Karpas-422 (cell line): ENCODE data around the gene IL18RAP. TPM values are rescaled to one million over a fixed set of nuclear protein-coding genes. Genes with fewer than 3 reads are reported as not detected.

Source experiments
- DNase-seq: peaks from one replicate; pipeline ENCODE4 v3.0.0-alpha.2; 2015
- H2AFZ ChIP-seq: fragments of 200-600 bp; sonication (generic); 2 replicates; pipeline ENCODE4 v1.6.1; 2014; ENCODE audit warnings: antibody characterized with exemption, low read length, mixed read lengths
- H3K27ac ChIP-seq: fragments of 200-600 bp; sonication (generic); 2 replicates; pipeline ENCODE4 v1.5.1; 2014; ENCODE audit warnings: mild to moderate bottlenecking, low read length, moderate library complexity
- H3K27me3 ChIP-seq: fragments of 200-600 bp; sonication (generic); 2 replicates; pipeline ENCODE4 v1.6.1; 2014; ENCODE audit warnings: low read length, mixed read lengths
- H3K36me3 ChIP-seq: fragments of 200-600 bp; sonication (generic); 2 replicates; pipeline ENCODE4 v1.6.1; 2014; ENCODE audit warnings: low read length, mixed read lengths; ENCODE audit not compliant: insufficient read depth
- H3K4me1 ChIP-seq: fragments of 200-600 bp; sonication (generic); 2 replicates; pipeline ENCODE4 v1.6.1; 2014; ENCODE audit warnings: mild to moderate bottlenecking, low read length, mixed read lengths
- H3K4me2 ChIP-seq: fragments of 200-600 bp; sonication (generic); 2 replicates; pipeline ENCODE4 v1.6.1; 2014; ENCODE audit warnings: low read length, low read depth, mild to moderate bottlenecking; ENCODE audit not compliant: poor library complexity, severe bottlenecking
- H3K4me3 ChIP-seq: fragments of 200-600 bp; sonication (generic); 2 replicates; pipeline ENCODE4 v1.5.1; 2014; ENCODE audit warnings: mild to moderate bottlenecking, antibody characterized with exemption, low read length, mixed read lengths
- H3K79me2 ChIP-seq: fragments of 200-600 bp; sonication (generic); 2 replicates; pipeline ENCODE4 v1.6.1; 2014; ENCODE audit warnings: mild to moderate bottlenecking, low read length, mixed read lengths
- H3K9ac ChIP-seq: fragments of 200-600 bp; sonication (generic); 2 replicates; pipeline ENCODE4 v1.6.0; 2014; ENCODE audit warnings: low read length
- H3K9me2 ChIP-seq: fragments of 200-600 bp; sonication (generic), shearing (Covaris generic); replicated peaks from 2 replicates; pipeline ENCODE4 v1.6.0; 2014; ENCODE audit warnings: mild to moderate bottlenecking, low read length, moderate library complexity; ENCODE audit not compliant: insufficient read depth
- H3K9me3 ChIP-seq: fragments of 300-700, 200-600 bp; sonication (generic); 2 replicates; pipeline ENCODE4 v1.6.1; 2014; ENCODE audit warnings: low read length, mixed read lengths
- H4K20me1 ChIP-seq: fragments of 200-600 bp; sonication (generic); 2 replicates; pipeline ENCODE4 v1.6.1; 2014; ENCODE audit warnings: mild to moderate bottlenecking, antibody characterized with exemption, low read length, low read depth; ENCODE audit not compliant: insufficient read depth
- total RNA-seq: library from RNA; depleted of rRNA; stranded (reverse); fragments of >200 nt; shearing (Covaris generic); gene quantifications from 2 replicates; pipeline ENCODE4 v1.2.3, GENCODE V29; 2014; ENCODE audit warnings: low replicate concordance

The IL18RAP gene
- total RNA-seq, 1 experiment from 2014 or later, result 4.4 TPM

DNA sequence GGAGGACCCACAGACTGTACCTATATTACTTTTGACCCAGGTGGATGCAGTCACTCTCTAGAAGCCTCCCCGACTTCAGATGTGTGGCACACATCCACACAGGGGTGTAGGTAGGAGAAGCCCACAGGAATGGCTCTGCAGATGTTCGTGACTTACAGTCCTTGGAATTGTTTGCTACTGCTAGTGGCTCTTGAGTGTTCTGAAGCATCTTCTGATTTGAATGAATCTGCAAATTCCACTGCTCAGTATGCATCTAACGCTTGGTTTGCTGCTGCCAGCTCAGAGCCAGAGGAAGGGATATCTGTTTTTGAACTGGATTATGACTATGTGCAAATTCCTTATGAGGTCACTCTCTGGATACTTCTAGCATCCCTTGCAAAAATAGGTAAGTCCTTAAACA lies 50.7 kb downstream of the IL18RAP start:
- no peaks in the 10 kb centered on the region for H3K9me3 ChIP-seq
- no peaks in the 10 kb centered on the region for H3K79me2 ChIP-seq
- H3K9me2 ChIP-seq, result no peaks in the 10 kb centered on the region
- no peak overlapping the region for H3K27ac ChIP-seq
- H3K27me3 ChIP-seq, result no peaks in the 10 kb centered on the region
- H3K4me3 ChIP-seq, result no peak overlapping the region
- no peak overlapping the region for H2AFZ ChIP-seq
- H3K9ac ChIP-seq, result no peak overlapping the region
- no peaks in the 10 kb centered on the region for H3K4me1 ChIP-seq
- no peaks in the 10 kb centered on the region for H4K20me1 ChIP-seq
- no peak for DNase-seq
- no peaks in the 10 kb centered on the region for H3K36me3 ChIP-seq
- H3K4me2 ChIP-seq, result no peak overlapping the region

DNA sequence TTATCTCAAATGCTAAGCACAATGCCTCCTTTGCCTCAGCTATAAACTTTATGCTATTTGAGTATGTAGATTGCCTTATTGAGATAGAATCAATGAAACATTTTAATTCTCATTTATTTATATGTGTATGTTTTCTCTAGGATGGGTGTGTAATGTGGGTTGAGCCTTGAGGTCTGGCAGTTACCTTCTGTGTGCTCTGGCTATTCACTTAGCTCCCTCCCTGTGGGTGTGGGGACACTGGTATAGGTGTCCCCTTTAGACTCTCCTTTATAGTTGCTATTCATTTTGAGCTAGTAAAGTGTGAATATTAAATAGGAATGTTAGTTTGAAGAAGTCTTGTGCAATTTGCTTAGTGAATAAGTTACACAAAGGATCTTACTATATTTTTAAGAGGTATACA lies 51.8 kb downstream of the IL18RAP start:
- Histone ChIP-seq H3K4me1 (no peaks in the 10 kb centered on the region), H3K36me3 (no peaks in the 10 kb centered on the region), H3K4me2 (no peak overlapping the region), H3K79me2 (no peaks in the 10 kb centered on the region), H3K27me3 (no peaks in the 10 kb centered on the region), H3K9ac (no peak overlapping the region), H2AFZ (no peak overlapping the region), H3K9me3 (no peaks in the 10 kb centered on the region), H3K4me3 (no peak overlapping the region), H3K9me2 (no peaks in the 10 kb centered on the region), H4K20me1 (no peaks in the 10 kb centered on the region), H3K27ac (no peak overlapping the region)
- DNase-seq, result no peak

DNA sequence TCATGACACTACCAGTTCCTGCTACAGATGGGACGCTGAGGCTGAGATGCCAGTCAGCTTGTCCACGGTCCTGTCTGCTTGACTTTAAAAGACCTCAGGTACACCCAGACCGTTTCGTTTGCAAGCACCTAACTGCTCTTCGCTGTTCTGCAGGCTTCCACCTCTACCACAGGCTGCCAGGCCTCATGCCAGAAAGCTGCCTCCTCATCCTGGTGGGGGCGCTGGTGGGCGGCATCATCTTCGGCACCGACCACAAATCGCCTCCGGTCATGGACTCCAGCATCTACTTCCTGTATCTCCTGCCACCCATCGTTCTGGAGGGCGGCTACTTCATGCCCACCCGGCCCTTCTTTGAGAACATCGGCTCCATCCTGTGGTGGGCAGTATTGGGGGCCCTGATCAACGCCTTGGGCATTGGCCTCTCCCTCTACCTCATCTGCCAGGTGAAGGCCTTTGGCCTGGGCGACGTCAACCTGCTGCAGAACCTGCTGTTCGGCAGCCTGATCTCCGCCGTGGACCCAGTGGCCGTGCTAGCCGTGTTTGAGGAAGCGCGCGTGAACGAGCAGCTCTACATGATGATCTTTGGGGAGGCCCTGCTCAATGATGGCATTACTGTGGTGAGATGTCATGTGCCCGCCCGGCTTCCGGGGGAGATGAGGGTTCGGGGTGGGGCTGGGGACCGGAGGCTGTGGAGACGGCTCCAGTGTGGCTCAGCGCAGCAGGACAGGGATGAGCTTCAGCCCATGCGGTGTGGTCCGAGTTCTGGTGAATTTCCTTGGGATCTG lies 55.9 kb downstream of the IL18RAP start:
- Histone ChIP-seq H3K36me3 (no peaks in the 10 kb centered on the region), H2AFZ (no peak overlapping the region), H3K4me3 (no peak overlapping the region), H4K20me1 (no peaks in the 10 kb centered on the region), H3K27ac (no peak overlapping the region), H3K79me2 (no peaks in the 10 kb centered on the region), H3K9me2 (no peaks in the 10 kb centered on the region), H3K9ac (no peak overlapping the region), H3K9me3 (no peaks in the 10 kb centered on the region), H3K4me1 (no peaks in the 10 kb centered on the region), H3K4me2 (no peak overlapping the region), H3K27me3 (no peaks in the 10 kb centered on the region)
- no peak for DNase-seq

DNA sequence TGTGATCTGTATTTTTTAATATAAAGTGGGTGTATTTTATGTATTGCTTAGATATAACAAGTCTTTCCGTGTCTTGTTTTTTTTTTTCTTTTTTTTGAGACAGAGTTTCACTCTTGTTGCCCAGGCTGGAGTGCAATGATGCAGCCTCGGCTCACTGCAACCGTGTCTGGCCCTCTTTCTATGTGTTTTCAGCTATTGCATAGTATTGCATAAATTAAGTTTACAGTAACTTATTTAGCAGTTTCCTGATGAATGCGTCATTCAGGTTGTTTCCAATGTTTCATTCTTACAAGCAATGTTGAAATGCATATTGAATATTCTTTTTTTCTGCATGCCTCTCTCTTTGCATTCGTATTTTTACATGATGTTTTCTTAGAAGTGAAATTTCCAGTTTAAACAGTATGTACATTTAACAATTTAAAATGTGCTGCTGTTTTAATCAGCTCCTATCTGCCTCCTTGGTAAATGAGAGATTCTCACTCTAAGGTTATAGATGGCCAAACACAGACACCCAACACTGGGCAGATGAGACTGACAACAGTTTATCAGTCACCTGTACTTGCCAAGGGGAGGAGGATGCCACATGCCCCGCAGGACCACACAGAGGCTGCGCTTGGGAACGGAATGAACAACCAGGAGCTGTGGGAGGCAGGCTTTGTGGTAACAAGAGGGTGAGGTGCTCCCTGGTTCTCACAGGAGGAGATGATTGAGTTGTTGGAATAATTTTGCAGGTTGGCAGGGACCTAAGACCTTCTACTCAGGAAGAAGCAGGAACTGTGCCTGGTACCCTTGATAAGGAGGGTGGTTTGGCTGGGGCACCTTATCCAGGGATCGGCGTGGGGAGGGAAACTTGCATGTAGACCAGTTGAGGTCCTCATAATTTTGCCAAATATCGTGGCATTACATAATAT lies 57.6 kb downstream of the IL18RAP start:
- no peaks in the 10 kb centered on the region for H3K4me1 ChIP-seq
- no peaks in the 10 kb centered on the region for H4K20me1 ChIP-seq
- H2AFZ ChIP-seq, result no peak overlapping the region
- no peak overlapping the region for H3K4me2 ChIP-seq
- DNase-seq, result no peak
- H3K27ac ChIP-seq, result no peak overlapping the region
- H3K9me3 ChIP-seq, result no peaks in the 10 kb centered on the region
- H3K9me2 ChIP-seq, result no peaks in the 10 kb centered on the region
- H3K27me3 ChIP-seq, result no peaks in the 10 kb centered on the region
- no peaks in the 10 kb centered on the region for H3K36me3 ChIP-seq
- H3K9ac ChIP-seq, result no peak overlapping the region
- no peaks in the 10 kb centered on the region for H3K79me2 ChIP-seq
- no peak overlapping the region for H3K4me3 ChIP-seq

DNA sequence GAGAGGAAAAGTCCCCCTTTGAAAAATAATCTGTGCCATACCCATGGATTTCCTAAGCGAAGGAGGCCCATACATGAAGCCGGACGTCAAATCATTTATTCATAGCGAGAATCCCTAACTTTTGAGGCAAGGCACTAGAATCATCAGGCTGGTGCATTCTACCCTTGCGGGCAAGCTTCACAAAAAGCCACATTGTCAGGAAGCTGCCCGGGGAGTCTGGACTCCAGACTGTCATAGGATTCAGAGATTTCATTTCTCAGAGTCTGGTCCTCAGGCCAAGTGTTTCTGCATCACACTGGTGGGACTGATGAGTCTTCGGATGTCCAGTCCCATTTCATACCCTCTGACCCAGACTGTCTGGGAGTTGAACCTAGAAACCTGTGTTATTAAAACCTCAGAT lies 59.0 kb downstream of the IL18RAP start:
- Histone ChIP-seq H3K9ac (no peak overlapping the region), H2AFZ (no peak overlapping the region), H3K27ac (no peak overlapping the region), H3K4me1 (no peaks in the 10 kb centered on the region), H3K4me3 (no peak overlapping the region), H3K79me2 (no peaks in the 10 kb centered on the region), H3K9me3 (no peaks in the 10 kb centered on the region), H3K27me3 (no peaks in the 10 kb centered on the region), H3K4me2 (no peak overlapping the region), H3K36me3 (no peaks in the 10 kb centered on the region), H4K20me1 (no peaks in the 10 kb centered on the region), H3K9me2 (no peaks in the 10 kb centered on the region)
- no peak for DNase-seq

- no peaks in the 10 kb centered on the region for H3K27me3 ChIP-seq
- H2AFZ ChIP-seq, result no peak overlapping the region
- H3K36me3 ChIP-seq, result no peaks in the 10 kb centered on the region
- H3K4me2 ChIP-seq, result no peak overlapping the region
- H3K9ac ChIP-seq, result no peak overlapping the region
- no peaks in the 10 kb centered on the region for H3K9me2 ChIP-seq
- H3K4me1 ChIP-seq, result no peaks in the 10 kb centered on the region
- no peak overlapping the region for H3K4me3 ChIP-seq
- no peaks in the 10 kb centered on the region for H4K20me1 ChIP-seq
- no peaks in the 10 kb centered on the region for H3K79me2 ChIP-seq
- H3K27ac ChIP-seq, result no peak overlapping the region
- DNase-seq, result no peak
- no peaks in the 10 kb centered on the region for H3K9me3 ChIP-seq
These were observed 60.1 kb downstream of the IL18RAP start for GRCh38 chr2:102483086-102483485.

DNA sequence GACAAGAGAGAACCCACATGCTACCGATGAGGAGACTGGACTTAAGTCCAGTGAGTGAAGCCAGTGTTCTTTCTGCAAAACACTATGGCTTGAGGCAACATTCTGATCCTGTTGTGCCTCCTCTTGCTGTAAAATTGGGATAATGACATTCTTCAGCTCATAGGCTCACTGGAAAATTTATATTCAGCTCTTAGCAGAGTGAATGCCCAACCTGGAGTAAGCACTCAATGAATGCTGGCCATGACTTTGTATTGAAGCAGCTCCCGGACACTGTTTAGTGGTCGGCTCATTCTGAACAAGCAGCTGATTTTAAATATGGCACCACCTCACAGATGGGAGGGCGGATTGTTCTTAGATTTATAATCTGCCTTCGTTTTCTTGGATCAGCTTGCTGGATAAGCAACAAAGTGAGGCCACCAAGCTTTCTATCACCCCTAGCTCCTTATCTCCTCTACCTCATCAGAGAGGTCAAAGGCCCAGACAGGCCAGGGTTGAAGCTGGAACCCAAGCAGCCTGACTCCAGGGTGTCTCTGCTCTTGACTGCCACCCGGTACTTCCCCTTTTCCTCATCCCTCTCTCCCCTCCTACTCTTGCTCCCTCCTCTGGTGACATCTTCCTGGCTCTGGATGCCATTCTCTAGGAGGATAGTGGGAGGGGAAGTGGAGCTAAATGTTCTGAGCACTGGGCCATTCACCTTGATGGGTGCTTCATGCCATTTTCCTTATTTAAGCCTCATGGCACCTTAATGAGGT lies 61.5 kb downstream of the IL18RAP start:
- H3K27ac ChIP-seq, result no peak overlapping the region
- H3K79me2 ChIP-seq, result no peaks in the 10 kb centered on the region
- no peaks in the 10 kb centered on the region for H3K36me3 ChIP-seq
- no peaks in the 10 kb centered on the region for H3K27me3 ChIP-seq
- H3K9me3 ChIP-seq, result no peaks in the 10 kb centered on the region
- no peak overlapping the region for H2AFZ ChIP-seq
- DNase-seq, result no peak
- no peak overlapping the region for H3K9ac ChIP-seq
- no peaks in the 10 kb centered on the region for H3K9me2 ChIP-seq
- H4K20me1 ChIP-seq, result no peaks in the 10 kb centered on the region
- no peak overlapping the region for H3K4me2 ChIP-seq
- no peaks in the 10 kb centered on the region for H3K4me1 ChIP-seq
- H3K4me3 ChIP-seq, result no peak overlapping the region
